K562 (cell line): Measurements from ENCODE around the gene COMTD1. TPM values are rescaled to one million over a fixed set of nuclear protein-coding genes. Genes with fewer than 3 reads are reported as not detected.

ENCODE experiments used
- polyA plus RNA-seq, 8 experiments: library from polyadenylated mRNA; depleted of rRNA in 4 of 8; stranded (reverse) in 5 of 8; unstranded in 3 of 8; fragments of >200 nt; fragmentation: Nextera tagmentation in 2 of 8; fragmentation: Illumina TruSeq in 1 of 8; extraction: Ambion mirVana in 2 of 8; extraction: Trizol in 1 of 8; gene quantifications; 2 replicates each; pipeline versions ENCODE4 v1.2.1 to v1.2.3, GENCODE V29; 2011 to 2014; ENCODE audit warnings: inconsistent platforms in 1 of 8, missing spikeins in 1 of 8
- total RNA-seq, 7 experiments: library from RNA; depleted of rRNA in 6 of 7; stranded (reverse); fragments of >200 nt in 6 of 7; fragmentation: Illumina TruSeq in 2 of 7; extraction: Trizol in 2 of 7; gene quantifications; 2 replicates each; pipeline versions ENCODE4 v1.2.1 to v1.2.3, GENCODE V29; 2011 to 2021; ENCODE audit warnings: low replicate concordance in 1 of 7
- TF ChIP-seq, protein P1 (sequence below): fragments of 450-650 bp; IDR thresholded peaks from 2 replicates; pipeline ENCODE4 v1.6.1; 2017; ENCODE audit warnings: antibody characterized with exemption, mild to moderate bottlenecking
- TF ChIP-seq, protein P2 (sequence below): IDR thresholded peaks from 2 replicates; pipeline ENCODE4 v1.6.1; 2011; ENCODE audit not compliant: insufficient read length; ENCODE audit errors: extremely low read depth
- TF ChIP-seq, protein P3 (sequence below): sonication (generic); formaldehyde crosslinking; IDR thresholded peaks from 2 replicates; pipeline ENCODE4 v1.8.0; 2022; ENCODE audit warnings: mild to moderate bottlenecking, missing genetic modification reagents, borderline replicate concordance
- TF ChIP-seq, protein P4 (sequence below): IDR thresholded peaks from 2 replicates; pipeline ENCODE4 v1.6.1; 2011; ENCODE audit warnings: borderline replicate concordance, low read depth, mild to moderate bottlenecking, moderate library complexity, low read length; ENCODE audit not compliant: insufficient read depth, poor library complexity, severe bottlenecking
- TF ChIP-seq, protein P5 (sequence below), 2 experiments: fragments of 450-650 bp in 1 of 2; sonication (generic) in 1 of 2; formaldehyde crosslinking in 1 of 2; IDR thresholded peaks in 1 of 2; conservative IDR thresholded peaks in 1 of 2; 2 replicates each; pipeline versions ENCODE4 v1.6.1 to v1.8.1; 2016 to 2023; ENCODE audit warnings: mild to moderate bottlenecking in 2 of 2, moderate library complexity in 2 of 2, inconsistent platforms in 1 of 2, missing genetic modification reagents in 1 of 2

The COMTD1 gene
- total and polyA plus RNA-seq, 9 of the 15 experiments (the other 6 are each of a cell fraction or from before 2014, with no cell fraction given): 0.41 to 112 (median 13.7) TPM

DNA sequence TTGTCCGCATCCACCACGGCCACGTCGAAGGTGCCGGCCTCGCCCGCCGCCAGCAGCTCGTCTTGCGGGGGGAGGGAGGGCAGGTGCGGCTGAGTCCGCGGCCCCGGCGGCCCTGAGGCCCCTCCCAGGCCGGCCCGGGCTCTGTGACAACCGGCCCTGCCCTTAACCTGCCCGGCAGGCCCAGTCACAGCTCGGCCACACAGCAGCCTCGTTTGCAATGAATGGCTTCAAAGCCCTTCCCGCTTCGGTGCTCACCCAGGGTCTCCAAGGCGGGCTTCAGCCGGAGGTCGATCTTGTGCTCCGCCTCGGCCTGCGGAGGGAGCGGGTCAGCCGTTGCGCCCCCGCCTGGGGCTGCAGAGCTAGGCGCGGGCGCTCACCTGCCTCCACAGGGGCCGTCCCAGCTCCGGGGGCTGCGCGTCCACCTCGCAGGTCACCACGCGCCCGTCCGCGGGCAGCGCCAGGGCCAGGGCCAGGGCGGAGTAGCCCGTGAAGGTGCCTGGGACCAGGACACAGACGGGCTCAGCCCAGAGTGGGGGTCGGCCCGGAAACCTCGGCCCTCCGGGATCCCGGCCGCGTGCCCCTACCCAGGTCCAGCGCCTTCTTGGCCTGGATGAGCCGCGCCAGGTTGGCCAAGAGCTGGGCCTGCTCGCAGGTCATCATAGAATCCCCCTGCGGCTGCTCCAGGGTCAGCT, 928 bp downstream of the COMTD1 start (continued):
- TF ChIP-seq, protein P1, sequence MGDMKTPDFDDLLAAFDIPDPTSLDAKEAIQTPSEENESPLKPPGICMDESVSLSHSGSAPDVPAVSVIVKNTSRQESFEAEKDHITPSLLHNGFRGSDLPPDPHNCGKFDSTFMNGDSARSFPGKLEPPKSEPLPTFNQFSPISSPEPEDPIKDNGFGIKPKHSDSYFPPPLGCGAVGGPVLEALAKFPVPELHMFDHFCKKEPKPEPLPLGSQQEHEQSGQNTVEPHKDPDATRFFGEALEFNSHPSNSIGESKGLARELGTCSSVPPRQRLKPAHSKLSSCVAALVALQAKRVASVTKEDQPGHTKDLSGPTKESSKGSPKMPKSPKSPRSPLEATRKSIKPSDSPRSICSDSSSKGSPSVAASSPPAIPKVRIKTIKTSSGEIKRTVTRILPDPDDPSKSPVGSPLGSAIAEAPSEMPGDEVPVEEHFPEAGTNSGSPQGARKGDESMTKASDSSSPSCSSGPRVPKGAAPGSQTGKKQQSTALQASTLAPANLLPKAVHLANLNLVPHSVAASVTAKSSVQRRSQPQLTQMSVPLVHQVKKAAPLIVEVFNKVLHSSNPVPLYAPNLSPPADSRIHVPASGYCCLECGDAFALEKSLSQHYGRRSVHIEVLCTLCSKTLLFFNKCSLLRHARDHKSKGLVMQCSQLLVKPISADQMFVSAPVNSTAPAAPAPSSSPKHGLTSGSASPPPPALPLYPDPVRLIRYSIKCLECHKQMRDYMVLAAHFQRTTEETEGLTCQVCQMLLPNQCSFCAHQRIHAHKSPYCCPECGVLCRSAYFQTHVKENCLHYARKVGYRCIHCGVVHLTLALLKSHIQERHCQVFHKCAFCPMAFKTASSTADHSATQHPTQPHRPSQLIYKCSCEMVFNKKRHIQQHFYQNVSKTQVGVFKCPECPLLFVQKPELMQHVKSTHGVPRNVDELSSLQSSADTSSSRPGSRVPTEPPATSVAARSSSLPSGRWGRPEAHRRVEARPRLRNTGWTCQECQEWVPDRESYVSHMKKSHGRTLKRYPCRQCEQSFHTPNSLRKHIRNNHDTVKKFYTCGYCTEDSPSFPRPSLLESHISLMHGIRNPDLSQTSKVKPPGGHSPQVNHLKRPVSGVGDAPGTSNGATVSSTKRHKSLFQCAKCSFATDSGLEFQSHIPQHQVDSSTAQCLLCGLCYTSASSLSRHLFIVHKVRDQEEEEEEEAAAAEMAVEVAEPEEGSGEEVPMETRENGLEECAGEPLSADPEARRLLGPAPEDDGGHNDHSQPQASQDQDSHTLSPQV: peak; percentile 77; the same call in 1 of the 2 replicates
- TF ChIP-seq, protein P2, sequence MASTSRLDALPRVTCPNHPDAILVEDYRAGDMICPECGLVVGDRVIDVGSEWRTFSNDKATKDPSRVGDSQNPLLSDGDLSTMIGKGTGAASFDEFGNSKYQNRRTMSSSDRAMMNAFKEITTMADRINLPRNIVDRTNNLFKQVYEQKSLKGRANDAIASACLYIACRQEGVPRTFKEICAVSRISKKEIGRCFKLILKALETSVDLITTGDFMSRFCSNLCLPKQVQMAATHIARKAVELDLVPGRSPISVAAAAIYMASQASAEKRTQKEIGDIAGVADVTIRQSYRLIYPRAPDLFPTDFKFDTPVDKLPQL: no peak
- TF ChIP-seq, protein P3, sequence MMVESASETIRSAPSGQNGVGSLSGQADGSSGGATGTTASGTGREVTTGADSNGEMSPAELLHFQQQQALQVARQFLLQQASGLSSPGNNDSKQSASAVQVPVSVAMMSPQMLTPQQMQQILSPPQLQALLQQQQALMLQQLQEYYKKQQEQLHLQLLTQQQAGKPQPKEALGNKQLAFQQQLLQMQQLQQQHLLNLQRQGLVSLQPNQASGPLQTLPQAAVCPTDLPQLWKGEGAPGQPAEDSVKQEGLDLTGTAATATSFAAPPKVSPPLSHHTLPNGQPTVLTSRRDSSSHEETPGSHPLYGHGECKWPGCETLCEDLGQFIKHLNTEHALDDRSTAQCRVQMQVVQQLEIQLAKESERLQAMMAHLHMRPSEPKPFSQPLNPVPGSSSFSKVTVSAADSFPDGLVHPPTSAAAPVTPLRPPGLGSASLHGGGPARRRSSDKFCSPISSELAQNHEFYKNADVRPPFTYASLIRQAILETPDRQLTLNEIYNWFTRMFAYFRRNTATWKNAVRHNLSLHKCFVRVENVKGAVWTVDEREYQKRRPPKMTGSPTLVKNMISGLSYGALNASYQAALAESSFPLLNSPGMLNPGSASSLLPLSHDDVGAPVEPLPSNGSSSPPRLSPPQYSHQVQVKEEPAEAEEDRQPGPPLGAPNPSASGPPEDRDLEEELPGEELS (CRISPR knock-in tag): peak; percentile 81
- TF ChIP-seq, protein P4, sequence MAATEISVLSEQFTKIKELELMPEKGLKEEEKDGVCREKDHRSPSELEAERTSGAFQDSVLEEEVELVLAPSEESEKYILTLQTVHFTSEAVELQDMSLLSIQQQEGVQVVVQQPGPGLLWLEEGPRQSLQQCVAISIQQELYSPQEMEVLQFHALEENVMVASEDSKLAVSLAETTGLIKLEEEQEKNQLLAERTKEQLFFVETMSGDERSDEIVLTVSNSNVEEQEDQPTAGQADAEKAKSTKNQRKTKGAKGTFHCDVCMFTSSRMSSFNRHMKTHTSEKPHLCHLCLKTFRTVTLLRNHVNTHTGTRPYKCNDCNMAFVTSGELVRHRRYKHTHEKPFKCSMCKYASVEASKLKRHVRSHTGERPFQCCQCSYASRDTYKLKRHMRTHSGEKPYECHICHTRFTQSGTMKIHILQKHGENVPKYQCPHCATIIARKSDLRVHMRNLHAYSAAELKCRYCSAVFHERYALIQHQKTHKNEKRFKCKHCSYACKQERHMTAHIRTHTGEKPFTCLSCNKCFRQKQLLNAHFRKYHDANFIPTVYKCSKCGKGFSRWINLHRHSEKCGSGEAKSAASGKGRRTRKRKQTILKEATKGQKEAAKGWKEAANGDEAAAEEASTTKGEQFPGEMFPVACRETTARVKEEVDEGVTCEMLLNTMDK: peak; percentile 64
- TF ChIP-seq, protein P5, sequence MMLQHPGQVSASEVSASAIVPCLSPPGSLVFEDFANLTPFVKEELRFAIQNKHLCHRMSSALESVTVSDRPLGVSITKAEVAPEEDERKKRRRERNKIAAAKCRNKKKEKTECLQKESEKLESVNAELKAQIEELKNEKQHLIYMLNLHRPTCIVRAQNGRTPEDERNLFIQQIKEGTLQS (IDR thresholded peaks at IDR 0.05): no peak
- TF ChIP-seq, protein P5 (CRISPR knock-in tag; conservative IDR thresholded peaks at IDR 0.05): 0 out of 2 replicates have a peak, but pooled peaks have one; percentile 39
